WTC11 (cell line): Measurements from ENCODE around the gene FBLN2. TPM values are rescaled to one million over a fixed set of nuclear protein-coding genes. Genes with fewer than 3 reads are reported as not detected.

ENCODE experiments used
- ATAC-seq: fragments of 200-7000 bp; cut with Tn5 transposase; 2 replicates; pipeline ENCODE4 v1.10.0; 2021; ENCODE audit warnings: mild to moderate bottlenecking, moderate library complexity
- CTCF ChIA-PET: fragments of 300-600 bp; sonication (Branson Sonifier 250); formaldehyde crosslinking; loops from one replicate; lab custom pipeline; 2021; ENCODE audit warnings: antibody characterized with exemption; lab: Charles Lee
- POLR2A ChIA-PET: fragments of 350-600 bp; sonication (Branson Sonifier 250); formaldehyde crosslinking; loops from one replicate; lab custom pipeline; 2021; ENCODE audit warnings: antibody characterized with exemption; lab: Charles Lee
- DNase-seq: peaks from one replicate; pipeline ENCODE4 v3.0.0; 2021; ENCODE audit warnings: low spot score
- H3K27ac Mint-ChIP-seq: 2 replicates; pipeline ENCODE4 v1.8.0; 2021; ENCODE audit warnings: mixed read lengths
- H3K27me3 Mint-ChIP-seq: 2 replicates; pipeline ENCODE4 v1.8.0; 2021; ENCODE audit warnings: low read depth, mild to moderate bottlenecking, moderate library complexity, mixed read lengths
- H3K36me3 Mint-ChIP-seq: 2 replicates; pipeline ENCODE4 v1.8.0; 2021; ENCODE audit warnings: mixed read lengths
- H3K4me1 Mint-ChIP-seq: 2 replicates; pipeline ENCODE4 v1.8.0; 2022; ENCODE audit warnings: mixed read lengths
- H3K4me3 Mint-ChIP-seq: 2 replicates; pipeline ENCODE4 v1.8.0; 2021; ENCODE audit warnings: mild to moderate bottlenecking, moderate library complexity, mixed read lengths
- H3K9me3 Mint-ChIP-seq: 2 replicates; pipeline ENCODE4 v1.8.0; 2021; ENCODE audit warnings: mixed read lengths
- AFF4 ChIP-seq: sonication (generic); formaldehyde crosslinking; IDR thresholded peaks from 2 replicates; pipeline ENCODE4 v1.8.1; 2023; ENCODE audit warnings: mild to moderate bottlenecking, missing genetic modification reagents, borderline replicate concordance
- FOXK1 ChIP-seq: sonication (generic); formaldehyde crosslinking; IDR thresholded peaks from 2 replicates; pipeline ENCODE4 v1.8.0; 2022; ENCODE audit warnings: mild to moderate bottlenecking, moderate library complexity, missing genetic modification reagents
- IRF2 ChIP-seq: sonication (generic); formaldehyde crosslinking; IDR thresholded peaks from 2 replicates; pipeline ENCODE4 v1.8.0; 2022; ENCODE audit warnings: low read depth, missing genetic modification reagents, borderline replicate concordance
- KAT7 ChIP-seq: sonication (generic); formaldehyde crosslinking; IDR thresholded peaks from 2 replicates; pipeline ENCODE4 v1.8.1; 2023; ENCODE audit warnings: missing genetic modification reagents, mild to moderate bottlenecking, borderline replicate concordance
- MAX ChIP-seq: sonication (generic); formaldehyde crosslinking; IDR thresholded peaks from 2 replicates; pipeline ENCODE4 v1.8.0; 2022; ENCODE audit warnings: mild to moderate bottlenecking, missing genetic modification reagents
- NFATC4 ChIP-seq: fragments of 250-450 bp; sonication (Bioruptor Pico); IDR thresholded peaks from 2 replicates; pipeline ENCODE4 v1.9.0; 2021; ENCODE audit warnings: mild to moderate bottlenecking
- NFYB ChIP-seq: sonication (generic); formaldehyde crosslinking; conservative IDR thresholded peaks from 2 replicates; pipeline ENCODE4 v1.8.0; 2022; ENCODE audit warnings: low read depth, missing genetic modification reagents
- PREB ChIP-seq: sonication (generic); formaldehyde crosslinking; IDR thresholded peaks from 2 replicates; pipeline ENCODE4 v1.8.1; 2022; ENCODE audit warnings: mild to moderate bottlenecking, missing genetic modification reagents, moderate library complexity, borderline replicate concordance
- PRRX2 ChIP-seq: fragments of 250-450 bp; sonication (Bioruptor Pico); IDR thresholded peaks from 2 replicates; pipeline ENCODE4 v1.8.0; 2021; ENCODE audit warnings: mild to moderate bottlenecking
- RELA ChIP-seq: sonication (generic); formaldehyde crosslinking; IDR thresholded peaks from 2 replicates; pipeline ENCODE4 v1.8.1; 2022; ENCODE audit warnings: missing genetic modification reagents, mild to moderate bottlenecking, borderline replicate concordance
- SMAD4 ChIP-seq: sonication (generic); formaldehyde crosslinking; IDR thresholded peaks from 2 replicates; pipeline ENCODE4 v1.8.0; 2022; ENCODE audit warnings: mild to moderate bottlenecking, missing genetic modification reagents
- SP1 ChIP-seq: sonication (generic); formaldehyde crosslinking; conservative IDR thresholded peaks from 2 replicates; pipeline ENCODE4 v1.8.1; 2022; ENCODE audit warnings: missing genetic modification reagents
- TP53 ChIP-seq: sonication (generic); formaldehyde crosslinking; IDR thresholded peaks from 2 replicates; pipeline ENCODE4 v1.8.1; 2023; ENCODE audit warnings: mild to moderate bottlenecking, missing genetic modification reagents
- USF1 ChIP-seq: sonication (generic); formaldehyde crosslinking; IDR thresholded peaks from 2 replicates; pipeline ENCODE4 v1.8.0; 2022; ENCODE audit warnings: mild to moderate bottlenecking, missing genetic modification reagents
- ZMAT4 ChIP-seq: fragments of 250-450 bp; sonication (Bioruptor Pico); IDR thresholded peaks from 2 replicates; pipeline ENCODE4 v1.9.0; 2021; ENCODE audit warnings: mild to moderate bottlenecking
- ZNF219 ChIP-seq: sonication (generic); formaldehyde crosslinking; IDR thresholded peaks from 2 replicates; pipeline ENCODE4 v1.8.0; 2023; ENCODE audit warnings: missing genetic modification reagents, mild to moderate bottlenecking, borderline replicate concordance
- ZNF416 ChIP-seq: fragments of 250-450 bp; sonication (Bioruptor Pico); IDR thresholded peaks from 2 replicates; pipeline ENCODE4 v1.9.0; 2021; ENCODE audit warnings: mild to moderate bottlenecking, inconsistent platforms
- ZNF671 ChIP-seq: fragments of 250-450 bp; sonication (Bioruptor Pico); IDR thresholded peaks from 2 replicates; pipeline ENCODE4 v1.8.0; 2021; ENCODE audit warnings: mild to moderate bottlenecking
- ZSCAN18 ChIP-seq: fragments of 250-450 bp; sonication (Bioruptor Pico); IDR thresholded peaks from 2 replicates; pipeline ENCODE4 v2.1.2; 2022; ENCODE audit warnings: mild to moderate bottlenecking, moderate library complexity
- total RNA-seq: library from RNA; stranded (reverse); gene quantifications from 3 replicates; pipeline ENCODE4 v1.2.3, GENCODE V29; 2021

Gene FBLN2
- total RNA-seq, 1 experiment from 2014 or later: 20.7 TPM

- POLR2A ChIA-PET: no interaction called here
- no peak overlapping the region for H3K27ac Mint-ChIP-seq
- peaks cover 4% of the 10 kb centered on the region; the same call in 1 of the 2 replicates for H3K36me3 Mint-ChIP-seq
- H3K9me3 Mint-ChIP-seq: peaks cover 17% of the 10 kb centered on the region
- DNase-seq: no peak
- H3K4me1 Mint-ChIP-seq: peaks cover 11% of the 10 kb centered on the region
- no peak overlapping the region for H3K4me3 Mint-ChIP-seq
- no peak for TF ChIP-seq FOXK1
- no peak for TF ChIP-seq RELA (CRISPR knock-in tag)
- TF ChIP-seq ZNF671 (CRISPR knock-in tag): no peak
- TF ChIP-seq ZMAT4 (CRISPR knock-in tag): no peak
- no peak for TF ChIP-seq AFF4
- TF ChIP-seq ZNF219 (CRISPR knock-in tag): no peak
- TF ChIP-seq ZNF416: no peak
- no peak for TF ChIP-seq NFYB (CRISPR knock-in tag)
- TF ChIP-seq PREB (CRISPR knock-in tag): no peak
- no peak for TF ChIP-seq ZSCAN18 (CRISPR knock-in tag)
- no peak for TF ChIP-seq IRF2 (CRISPR knock-in tag)
- TF ChIP-seq MAX (CRISPR knock-in tag): no peak
- no peak for TF ChIP-seq USF1
- no peak for TF ChIP-seq SMAD4
- no peak for TF ChIP-seq TP53
- no peak for TF ChIP-seq NFATC4 (CRISPR knock-in tag)
- no peak for TF ChIP-seq SP1
- no peak for TF ChIP-seq PRRX2 (CRISPR knock-in tag)
- CTCF ChIA-PET: interaction anchor here (1.9 kb wide), 1 partner anchor 14 kb away, joined by 4 read pairs; no protein-coding TSS in a partner anchor
- no peaks in the 10 kb centered on the region; the same call in 1 of the 2 replicates for H3K27me3 Mint-ChIP-seq
- no peak for ATAC-seq
Observed at GRCh38 chr3:13542142-13542541, 6.8 kb upstream of the FBLN2 start.

GRCh38 chr3:13543253-13543652, 5.7 kb upstream of the FBLN2 start:
- peaks cover 6% of the 10 kb centered on the region for H3K27me3 Mint-ChIP-seq
- ATAC-seq: no peak
- H3K9me3 Mint-ChIP-seq: peaks cover 13% of the 10 kb centered on the region
- no peak overlapping the region for H3K27ac Mint-ChIP-seq
- peaks cover 19% of the 10 kb centered on the region for H3K4me1 Mint-ChIP-seq
- H3K4me3 Mint-ChIP-seq: no peak overlapping the region
- POLR2A ChIA-PET: no interaction called here
- peaks cover 4% of the 10 kb centered on the region; the same call in 1 of the 2 replicates for H3K36me3 Mint-ChIP-seq
- CTCF ChIA-PET: no interaction called here
- DNase-seq: no peak
- no peak for TF ChIP-seq KAT7
- TF ChIP-seq, all 79 proteins: peak for 0
